A673 (cell line): ENCODE results near the gene RAB36. TPM values are rescaled to one million over a fixed set of nuclear protein-coding genes. Genes with fewer than 3 reads are reported as not detected.

Experiments
- BruUV-seq: library from RNA; stranded (reverse); fragments of 400-500 nt; replicated peaks from 2 replicates; lab custom pipeline; 2021; lab: Mats Ljungman, UMichigan
- CTCF ChIA-PET: fragments of 300-600 bp; sonication (Branson Sonifier 250); formaldehyde crosslinking; loops from one replicate; lab custom pipeline; 2022; ENCODE audit warnings: antibody characterized with exemption; lab: Charles Lee
- POLR2A ChIA-PET: fragments of 300-600 bp; sonication (Branson Sonifier 250); formaldehyde crosslinking; loops from one replicate; lab custom pipeline; 2022; ENCODE audit warnings: antibody characterized with exemption; ENCODE audit not compliant: low non-redundant PET; lab: Charles Lee
- DNase-seq: peaks from one replicate; pipeline ENCODE4 v3.0.0-alpha.2; 2015; ENCODE audit warnings: low spot score
- H3K27ac ChIP-seq: fragments of 200-600 bp; sonication (generic); 2 replicates; pipeline ENCODE4 v1.5.1; 2016; ENCODE audit warnings: mixed run types, low read depth, mild to moderate bottlenecking, mixed read lengths, antibody characterized with exemption, low read length; ENCODE audit not compliant: poor library complexity, severe bottlenecking
- H3K27me3 ChIP-seq: fragments of 200-600 bp; sonication (generic); replicated peaks from 2 replicates; pipeline ENCODE4 v1.6.1; 2017; ENCODE audit warnings: mixed run types, low read depth, mild to moderate bottlenecking, mixed read lengths, antibody characterized with exemption, low read length; ENCODE audit not compliant: insufficient read depth, poor library complexity
- H3K36me3 ChIP-seq: fragments of 200-600 bp; sonication (generic); 2 replicates; pipeline ENCODE4 v1.6.1; 2016; ENCODE audit warnings: mixed run types, mild to moderate bottlenecking, mixed read lengths, antibody characterized with exemption, low read length; ENCODE audit not compliant: insufficient read depth, poor library complexity, severe bottlenecking
- H3K4me1 ChIP-seq: fragments of 200-600 bp; sonication (generic); 2 replicates; pipeline ENCODE4 v1.6.1; 2017; ENCODE audit warnings: mixed run types, mild to moderate bottlenecking, mixed read lengths, antibody characterized with exemption, low read length; ENCODE audit not compliant: insufficient read depth, poor library complexity, severe bottlenecking
- H3K4me3 ChIP-seq: fragments of 200-600 bp; sonication (generic); 2 replicates; pipeline ENCODE4 v1.5.1; 2016; ENCODE audit warnings: low read depth, mixed run types, mild to moderate bottlenecking, mixed read lengths, low read length; ENCODE audit not compliant: poor library complexity, severe bottlenecking
- H3K9me3 ChIP-seq: fragments of 200-600 bp; sonication (generic); 2 replicates; pipeline ENCODE4 v1.6.1; 2016; ENCODE audit warnings: mixed run types, low read depth, mild to moderate bottlenecking, mixed read lengths, antibody characterized with exemption, low read length; ENCODE audit not compliant: poor library complexity, severe bottlenecking
- EZH2 ChIP-seq: fragments of 200-600 bp; sonication (generic); IDR thresholded peaks from 2 replicates; pipeline ENCODE4 v1.6.1; 2017; ENCODE audit warnings: borderline replicate concordance, low read depth, mild to moderate bottlenecking, mixed read lengths, antibody characterized with exemption, low read length; ENCODE audit not compliant: poor library complexity, severe bottlenecking
- intact Hi-C: fragments of 100-400 bp; cut with micrococcal nuclease; formaldehyde crosslinking; loops from one replicate; pipeline ENCODE4 v1.10.0; 2022; ENCODE audit not compliant: unreplicated experiment
- total RNA-seq: library from RNA; stranded (reverse); gene quantifications from 2 replicates; pipeline ENCODE4 v1.2.3, GENCODE V29; 2021
- TF ChIP-seq, protein P1 (sequence below): fragments of 300-800, 200-600 bp; sonication (generic); conservative IDR thresholded peaks from 2 replicates; pipeline ENCODE4 v1.5.1; 2017; ENCODE audit warnings: low read depth, mild to moderate bottlenecking, antibody characterized with exemption, low read length, moderate library complexity, mixed read lengths

The RAB36 gene
- total RNA-seq, 1 experiment from 2014 or later = 4.1 TPM

DNA sequence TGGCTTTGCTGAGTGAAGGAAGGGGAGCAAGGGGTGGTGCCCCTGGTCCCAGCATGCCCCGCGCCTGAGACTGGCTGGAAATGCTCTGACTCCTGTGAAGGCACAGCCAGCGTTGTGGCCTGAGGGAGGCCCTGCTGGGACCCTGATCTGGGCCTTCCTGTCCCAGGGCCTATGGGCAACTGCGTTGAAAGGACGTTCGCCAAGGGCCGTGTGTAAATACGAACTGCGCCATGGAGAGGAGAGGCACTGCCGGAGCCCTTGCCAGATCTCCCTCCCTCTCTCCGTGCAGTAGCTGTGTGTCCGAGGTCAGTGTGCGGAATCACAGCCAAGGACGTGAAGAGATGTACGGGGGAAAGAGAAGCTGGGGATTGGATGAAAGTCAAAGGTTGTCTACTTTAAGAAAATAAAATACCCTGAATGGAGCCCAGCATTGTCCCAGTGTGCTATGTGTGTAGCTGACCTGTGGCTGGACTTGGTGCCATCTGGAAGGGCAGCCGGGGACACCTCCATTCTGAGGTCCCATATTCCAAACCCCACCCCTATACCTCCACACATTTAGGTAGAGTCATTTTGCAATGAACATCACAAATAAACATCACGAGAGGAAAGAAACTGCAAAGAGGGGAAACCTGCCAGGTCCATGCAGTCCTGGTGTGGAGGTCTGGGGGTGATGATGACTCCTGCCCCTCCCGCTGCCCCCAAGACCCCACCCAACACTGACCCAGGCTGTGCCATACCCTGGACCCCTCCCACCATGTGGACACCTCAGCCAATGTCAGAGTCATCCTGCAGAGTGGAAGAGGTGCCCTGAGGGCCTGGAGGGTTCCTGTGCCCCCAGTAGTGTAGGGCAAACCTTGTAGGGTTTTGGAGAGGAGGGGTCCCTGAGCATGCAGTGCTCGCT lies 20.4 kb upstream of the RAB36 start:
- Histone ChIP-seq H3K9me3 (no peaks in the 10 kb centered on the region), H3K27me3 (no peaks in the 10 kb centered on the region), H3K4me3 (no peak overlapping the region), H3K4me1 (no peaks in the 10 kb centered on the region), H3K36me3 (no peaks in the 10 kb centered on the region), H3K27ac (no peak overlapping the region)
- TF ChIP-seq, protein P1, sequence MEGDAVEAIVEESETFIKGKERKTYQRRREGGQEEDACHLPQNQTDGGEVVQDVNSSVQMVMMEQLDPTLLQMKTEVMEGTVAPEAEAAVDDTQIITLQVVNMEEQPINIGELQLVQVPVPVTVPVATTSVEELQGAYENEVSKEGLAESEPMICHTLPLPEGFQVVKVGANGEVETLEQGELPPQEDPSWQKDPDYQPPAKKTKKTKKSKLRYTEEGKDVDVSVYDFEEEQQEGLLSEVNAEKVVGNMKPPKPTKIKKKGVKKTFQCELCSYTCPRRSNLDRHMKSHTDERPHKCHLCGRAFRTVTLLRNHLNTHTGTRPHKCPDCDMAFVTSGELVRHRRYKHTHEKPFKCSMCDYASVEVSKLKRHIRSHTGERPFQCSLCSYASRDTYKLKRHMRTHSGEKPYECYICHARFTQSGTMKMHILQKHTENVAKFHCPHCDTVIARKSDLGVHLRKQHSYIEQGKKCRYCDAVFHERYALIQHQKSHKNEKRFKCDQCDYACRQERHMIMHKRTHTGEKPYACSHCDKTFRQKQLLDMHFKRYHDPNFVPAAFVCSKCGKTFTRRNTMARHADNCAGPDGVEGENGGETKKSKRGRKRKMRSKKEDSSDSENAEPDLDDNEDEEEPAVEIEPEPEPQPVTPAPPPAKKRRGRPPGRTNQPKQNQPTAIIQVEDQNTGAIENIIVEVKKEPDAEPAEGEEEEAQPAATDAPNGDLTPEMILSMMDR = no peak
- no peak for TF ChIP-seq EZH2
- DNase-seq = no peak
- POLR2A ChIA-PET = interaction anchor here (0.6 kb wide), 1 partner anchor 89 kb away, joined by 3 read pairs; no protein-coding TSS in a partner anchor
- intact Hi-C loops = loop anchor here (10.0 kb wide), 1 partner anchor 270 kb away; no protein-coding TSS in a partner anchor
- no TSS peak for BruUV-seq
- CTCF ChIA-PET = no interaction called here

DNA sequence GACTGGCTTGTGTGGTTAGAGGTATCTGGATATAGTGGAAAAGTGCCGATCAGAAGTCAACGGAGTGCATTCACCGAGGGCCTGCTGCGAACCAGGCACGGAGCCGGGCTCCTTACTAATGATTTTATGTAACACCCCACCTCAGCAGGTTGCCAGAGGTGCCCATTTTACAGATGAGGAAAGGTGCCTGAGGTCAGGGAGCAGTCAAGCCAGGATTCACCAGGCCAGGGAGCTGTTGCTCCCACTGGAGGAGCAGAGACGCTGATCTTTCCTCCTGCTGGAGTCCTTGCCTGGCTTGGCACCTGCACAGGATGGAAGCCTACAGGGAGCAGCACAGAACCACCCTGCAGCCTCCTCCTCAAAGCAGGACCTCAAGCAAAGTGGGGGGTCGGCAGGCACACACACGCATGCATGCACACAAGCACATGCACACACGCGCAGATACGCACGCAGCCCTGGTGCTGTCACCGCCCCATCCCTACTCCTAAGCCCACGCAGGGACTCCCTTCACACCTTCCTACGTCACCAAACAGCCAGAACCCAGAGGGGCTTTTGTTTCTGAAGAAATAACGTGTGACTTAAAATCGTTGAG lies 19.7 kb upstream of the RAB36 start:
- intact Hi-C loops = loop anchor here (10.0 kb wide), 1 partner anchor 271 kb away; no protein-coding TSS in a partner anchor
- H3K4me3 ChIP-seq = no peak overlapping the region
- H3K9me3 ChIP-seq = no peaks in the 10 kb centered on the region
- BruUV-seq = no TSS peak
- TF ChIP-seq, protein P1 = no peak
- no peak for TF ChIP-seq EZH2
- DNase-seq = no peak
- no peaks in the 10 kb centered on the region for H3K36me3 ChIP-seq
- no peaks in the 10 kb centered on the region for H3K4me1 ChIP-seq
- ChIA-PET POLR2A (no interaction called here), CTCF (interaction anchor here (1.0 kb wide), 1 partner anchor 165 kb away, joined by 3 read pairs; no protein-coding TSS in a partner anchor)
- no peak overlapping the region for H3K27ac ChIP-seq
- H3K27me3 ChIP-seq = no peaks in the 10 kb centered on the region

DNA sequence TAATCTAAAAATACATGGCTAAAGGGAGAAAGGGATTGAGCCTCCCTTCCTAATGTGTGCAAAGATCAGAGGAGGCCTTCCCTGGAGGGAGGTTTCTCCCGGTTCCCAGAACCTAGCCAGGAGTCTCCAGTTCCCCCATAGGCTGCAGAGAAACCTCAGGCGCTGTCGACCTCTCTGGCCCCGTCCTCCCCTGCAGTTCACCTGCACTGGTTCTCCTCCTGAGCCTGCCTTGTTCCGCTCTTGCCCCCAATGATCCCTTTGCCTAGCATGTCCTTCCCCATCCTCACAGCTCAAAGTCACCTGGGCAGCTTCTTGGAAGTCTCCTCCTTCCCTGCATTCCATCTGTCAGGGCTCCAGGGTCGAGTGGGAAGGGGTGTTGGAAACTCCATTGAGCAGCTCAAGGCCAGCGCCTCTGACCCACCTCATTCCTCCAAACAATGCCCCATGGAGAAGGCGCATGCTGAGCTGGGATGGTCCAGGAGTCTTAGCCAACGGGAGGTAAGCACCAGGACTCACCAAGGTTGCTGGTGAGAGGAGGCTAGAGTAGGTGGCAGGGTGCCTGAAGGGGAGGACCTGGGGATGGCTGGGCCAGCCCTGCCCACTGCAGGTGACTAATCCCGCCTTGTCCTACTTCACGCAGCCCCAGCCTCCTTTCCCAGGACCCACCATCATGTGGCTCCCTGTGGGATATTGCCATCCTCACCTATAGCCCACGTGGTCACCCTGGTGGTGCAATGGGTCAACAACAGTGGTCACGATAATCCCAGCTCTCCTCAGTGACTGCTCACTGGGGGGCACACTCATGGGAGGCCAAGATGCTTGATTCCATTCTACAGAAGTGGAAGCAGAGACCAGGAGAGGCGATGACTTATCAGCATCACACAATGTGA lies 18.9 kb upstream of the RAB36 start:
- TF ChIP-seq, protein P1 = no peak
- TF ChIP-seq EZH2 = no peak
- H3K27ac ChIP-seq = no peak overlapping the region
- intact Hi-C loops = loop anchor here (10.0 kb wide), 1 partner anchor 272 kb away; no protein-coding TSS in a partner anchor
- ChIA-PET POLR2A (no interaction called here), CTCF (interaction anchor here (0.6 to 1.0 kb wide), 2 partner anchors 44 to 166 kb away, joined by 3 to 5 read pairs; no protein-coding TSS in a partner anchor)
- DNase-seq = no peak
- H3K27me3 ChIP-seq = no peaks in the 10 kb centered on the region
- no peaks in the 10 kb centered on the region for H3K4me1 ChIP-seq
- H3K4me3 ChIP-seq = no peak overlapping the region
- no TSS peak for BruUV-seq
- H3K36me3 ChIP-seq = no peaks in the 10 kb centered on the region
- H3K9me3 ChIP-seq = no peaks in the 10 kb centered on the region
